ENCODE results near the gene NRBP1.

The NRBP1 gene

DNA sequence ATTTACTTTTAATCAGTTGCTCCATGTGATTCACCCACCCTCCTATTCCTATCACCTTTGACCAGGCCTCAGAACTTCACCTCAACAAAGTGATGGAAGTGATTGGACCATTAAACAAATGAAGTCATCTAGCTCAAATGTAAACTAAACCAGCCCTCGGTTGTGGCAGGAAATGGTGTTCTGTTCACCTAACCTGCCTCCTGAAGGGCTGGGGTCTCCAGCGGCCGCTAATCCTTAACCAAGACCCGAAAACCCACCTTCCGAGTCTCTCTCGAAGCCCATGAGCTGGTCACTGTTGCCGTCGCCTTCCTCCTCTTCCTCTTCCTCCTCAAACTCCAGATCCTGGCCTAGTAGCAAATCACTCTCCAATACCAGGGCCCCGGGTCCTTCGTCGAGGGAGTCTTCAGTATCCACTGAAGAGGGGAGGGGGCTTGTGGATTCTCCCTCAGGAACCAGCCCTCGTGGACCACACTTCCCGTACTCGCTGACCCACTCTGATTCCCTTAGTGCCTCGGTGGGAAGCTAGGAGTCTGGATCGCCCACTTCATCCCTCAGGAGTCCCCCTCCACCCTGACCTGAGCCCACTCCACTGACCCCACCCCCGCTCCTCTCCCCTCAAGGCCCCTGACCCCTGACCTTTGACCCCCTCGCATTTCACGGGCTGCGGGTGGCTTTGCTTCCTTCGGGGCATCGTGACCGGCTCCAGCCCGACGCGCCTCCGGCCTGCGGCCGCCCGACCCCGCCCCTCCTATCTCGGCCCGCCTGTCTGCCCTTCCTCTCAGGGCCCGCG is 48.4 kb upstream of the NRBP1 start:
- H3K27ac ChIP-seq (replicated peaks): peak overlapping the region; percentile 70
- no peaks in the 10 kb centered on the region for H3K27me3 ChIP-seq (ENCODE audit: insufficient read depth, poor library complexity, severe bottlenecking)
- H3K4me3 ChIP-seq (replicated peaks; ENCODE audit: insufficient read depth, low read length): peak overlapping the region; percentile 77
- no peak for TF ChIP-seq SPI1 (IDR thresholded peaks at IDR 0.05; ENCODE audit: borderline replicate concordance, low read depth)
- no peak for TF ChIP-seq POLR2AphosphoS5 (IDR thresholded peaks at IDR 0.05; ENCODE audit: low read depth)
- no peak for TF ChIP-seq GABPA (IDR thresholded peaks at IDR 0.05; ENCODE audit: low read depth)
- TF ChIP-seq, protein P1, sequence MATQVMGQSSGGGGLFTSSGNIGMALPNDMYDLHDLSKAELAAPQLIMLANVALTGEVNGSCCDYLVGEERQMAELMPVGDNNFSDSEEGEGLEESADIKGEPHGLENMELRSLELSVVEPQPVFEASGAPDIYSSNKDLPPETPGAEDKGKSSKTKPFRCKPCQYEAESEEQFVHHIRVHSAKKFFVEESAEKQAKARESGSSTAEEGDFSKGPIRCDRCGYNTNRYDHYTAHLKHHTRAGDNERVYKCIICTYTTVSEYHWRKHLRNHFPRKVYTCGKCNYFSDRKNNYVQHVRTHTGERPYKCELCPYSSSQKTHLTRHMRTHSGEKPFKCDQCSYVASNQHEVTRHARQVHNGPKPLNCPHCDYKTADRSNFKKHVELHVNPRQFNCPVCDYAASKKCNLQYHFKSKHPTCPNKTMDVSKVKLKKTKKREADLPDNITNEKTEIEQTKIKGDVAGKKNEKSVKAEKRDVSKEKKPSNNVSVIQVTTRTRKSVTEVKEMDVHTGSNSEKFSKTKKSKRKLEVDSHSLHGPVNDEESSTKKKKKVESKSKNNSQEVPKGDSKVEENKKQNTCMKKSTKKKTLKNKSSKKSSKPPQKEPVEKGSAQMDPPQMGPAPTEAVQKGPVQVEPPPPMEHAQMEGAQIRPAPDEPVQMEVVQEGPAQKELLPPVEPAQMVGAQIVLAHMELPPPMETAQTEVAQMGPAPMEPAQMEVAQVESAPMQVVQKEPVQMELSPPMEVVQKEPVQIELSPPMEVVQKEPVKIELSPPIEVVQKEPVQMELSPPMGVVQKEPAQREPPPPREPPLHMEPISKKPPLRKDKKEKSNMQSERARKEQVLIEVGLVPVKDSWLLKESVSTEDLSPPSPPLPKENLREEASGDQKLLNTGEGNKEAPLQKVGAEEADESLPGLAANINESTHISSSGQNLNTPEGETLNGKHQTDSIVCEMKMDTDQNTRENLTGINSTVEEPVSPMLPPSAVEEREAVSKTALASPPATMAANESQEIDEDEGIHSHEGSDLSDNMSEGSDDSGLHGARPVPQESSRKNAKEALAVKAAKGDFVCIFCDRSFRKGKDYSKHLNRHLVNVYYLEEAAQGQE (IDR thresholded peaks at IDR 0.05; ENCODE audit: insufficient replicate concordance, low read depth): no peak
- TF ChIP-seq, protein P2, sequence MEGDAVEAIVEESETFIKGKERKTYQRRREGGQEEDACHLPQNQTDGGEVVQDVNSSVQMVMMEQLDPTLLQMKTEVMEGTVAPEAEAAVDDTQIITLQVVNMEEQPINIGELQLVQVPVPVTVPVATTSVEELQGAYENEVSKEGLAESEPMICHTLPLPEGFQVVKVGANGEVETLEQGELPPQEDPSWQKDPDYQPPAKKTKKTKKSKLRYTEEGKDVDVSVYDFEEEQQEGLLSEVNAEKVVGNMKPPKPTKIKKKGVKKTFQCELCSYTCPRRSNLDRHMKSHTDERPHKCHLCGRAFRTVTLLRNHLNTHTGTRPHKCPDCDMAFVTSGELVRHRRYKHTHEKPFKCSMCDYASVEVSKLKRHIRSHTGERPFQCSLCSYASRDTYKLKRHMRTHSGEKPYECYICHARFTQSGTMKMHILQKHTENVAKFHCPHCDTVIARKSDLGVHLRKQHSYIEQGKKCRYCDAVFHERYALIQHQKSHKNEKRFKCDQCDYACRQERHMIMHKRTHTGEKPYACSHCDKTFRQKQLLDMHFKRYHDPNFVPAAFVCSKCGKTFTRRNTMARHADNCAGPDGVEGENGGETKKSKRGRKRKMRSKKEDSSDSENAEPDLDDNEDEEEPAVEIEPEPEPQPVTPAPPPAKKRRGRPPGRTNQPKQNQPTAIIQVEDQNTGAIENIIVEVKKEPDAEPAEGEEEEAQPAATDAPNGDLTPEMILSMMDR (IDR thresholded peaks at IDR 0.05; ENCODE audit: insufficient read depth, low read length): no peak
- DNase-seq (ENCODE audit: low read depth in 1 of 2, low spot score in 1 of 2): peak; percentile 69 to 72

DNA sequence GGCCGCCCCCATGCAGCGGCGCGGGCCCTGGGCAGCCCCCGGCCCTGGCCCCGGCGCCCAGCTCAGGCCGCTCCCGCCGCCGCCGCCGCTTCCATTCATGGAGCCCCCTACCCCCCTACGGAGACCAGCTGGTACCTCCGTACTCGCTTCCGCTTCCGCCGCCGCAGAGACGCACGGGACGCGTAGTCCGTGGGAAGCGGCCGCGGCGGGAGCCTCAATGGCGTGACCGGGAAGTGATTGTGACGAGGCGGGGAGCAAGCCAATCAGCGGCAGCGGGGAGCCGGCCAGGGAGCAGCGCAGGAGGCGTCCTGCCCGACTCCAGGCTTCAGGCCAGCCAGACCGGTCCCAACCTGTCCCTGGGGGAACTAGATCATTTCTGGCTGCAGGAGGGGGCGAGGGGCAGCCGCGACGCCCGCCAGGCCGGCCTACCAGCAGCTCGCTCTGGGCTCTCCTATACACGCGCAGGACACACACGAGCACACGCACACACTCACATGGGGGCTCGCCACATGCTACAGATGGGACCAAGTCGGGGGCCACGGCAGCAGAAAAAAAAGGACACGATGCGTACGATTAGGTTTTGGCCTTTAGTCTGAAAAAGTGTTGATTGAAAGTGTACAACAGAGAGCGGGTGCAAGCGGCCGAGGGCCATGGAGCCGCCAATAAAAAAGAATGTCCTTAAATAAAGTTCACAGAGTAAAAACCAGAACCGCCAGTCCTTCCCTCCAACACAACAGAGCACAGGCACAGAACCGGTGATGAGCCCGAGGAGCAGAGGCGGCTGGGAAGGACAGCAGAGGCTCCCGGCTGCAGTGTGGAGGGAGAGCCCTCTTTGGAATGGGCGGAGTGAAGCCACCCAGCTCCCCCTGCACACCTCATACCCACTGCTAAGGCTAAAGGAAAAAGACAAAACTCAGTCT is 47.5 kb upstream of the NRBP1 start, which contains the start of gene ZNF513:
ZNF513 (minus strand) TSS at position 109 of the 920 bp plus-strand sequence. CDS start 208 bp downstream, outside the sequence.
- Histone ChIP-seq H3K4me3 (replicated peaks; ENCODE audit: insufficient read depth, low read length) (peak within 1 kb of the TSS; percentile 77), H3K27me3 (ENCODE audit: insufficient read depth, poor library complexity, severe bottlenecking) (no peaks in the 10 kb centered on the region), H3K27ac (replicated peaks) (peak within 1 kb of the TSS; percentile 71)
- TF ChIP-seq, protein P1 (IDR thresholded peaks at IDR 0.05; ENCODE audit: insufficient replicate concordance, low read depth): no peak
- TF ChIP-seq SPI1 (IDR thresholded peaks at IDR 0.05; ENCODE audit: borderline replicate concordance, low read depth) (peak; percentile 27; the same call in 1 of the 2 replicates), POLR2AphosphoS5 (IDR thresholded peaks at IDR 0.05; ENCODE audit: low read depth) (peak; percentile 97), GABPA (IDR thresholded peaks at IDR 0.05; ENCODE audit: low read depth) (peak; percentile 92)
- TF ChIP-seq, protein P2 (IDR thresholded peaks at IDR 0.05; ENCODE audit: insufficient read depth, low read length): no peak
- DNase-seq (ENCODE audit: low read depth in 1 of 2, low spot score in 1 of 2): peak; percentile 88 to 96

DNA sequence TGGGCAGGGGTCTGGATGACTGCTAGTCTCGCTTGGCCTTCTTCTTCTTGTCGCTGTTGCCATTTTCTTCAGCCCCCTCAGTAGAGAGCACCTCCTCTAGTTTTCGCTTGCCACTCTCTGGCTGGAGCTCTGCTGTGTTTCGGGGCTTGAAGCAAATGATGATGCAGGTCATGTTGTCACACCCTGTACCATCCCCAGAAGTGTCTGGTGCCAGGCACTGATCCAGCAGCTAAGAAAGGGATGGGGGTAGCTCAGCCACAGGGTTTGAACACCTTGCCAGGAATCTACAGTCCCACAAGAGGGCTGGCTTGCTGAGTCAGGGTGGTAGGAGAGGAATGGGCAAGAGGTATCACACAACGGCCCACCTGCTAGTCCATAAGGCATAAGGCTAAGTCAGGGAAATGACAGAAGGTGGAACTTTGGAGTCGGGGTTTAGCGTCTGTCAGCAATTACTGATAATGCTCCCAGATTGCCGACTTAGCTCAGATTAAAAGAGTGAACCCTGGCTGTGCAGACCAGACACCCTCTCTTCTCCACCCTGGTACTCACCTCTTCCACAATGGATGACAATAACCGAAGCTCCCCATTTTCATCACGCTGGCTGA is 46.8 kb upstream of the NRBP1 start:
- H3K4me3 ChIP-seq (replicated peaks; ENCODE audit: insufficient read depth, low read length): no peak overlapping the region
- no peak for DNase-seq (ENCODE audit: low read depth in 1 of 2, low spot score in 1 of 2)
- no peak overlapping the region for H3K27ac ChIP-seq (replicated peaks)
- no peaks in the 10 kb centered on the region for H3K27me3 ChIP-seq (ENCODE audit: insufficient read depth, poor library complexity, severe bottlenecking)
- TF ChIP-seq SPI1 (IDR thresholded peaks at IDR 0.05; ENCODE audit: borderline replicate concordance, low read depth) (no peak), POLR2AphosphoS5 (IDR thresholded peaks at IDR 0.05; ENCODE audit: low read depth) (no peak), GABPA (IDR thresholded peaks at IDR 0.05; ENCODE audit: low read depth) (no peak)
- TF ChIP-seq, protein P1 (IDR thresholded peaks at IDR 0.05; ENCODE audit: insufficient replicate concordance, low read depth): no peak
- TF ChIP-seq, protein P2 (IDR thresholded peaks at IDR 0.05; ENCODE audit: insufficient read depth, low read length): no peak

Measured in HL-60 (cell line).